Adrenal gland (tissue), 5 donors: ENCODE measurements around the gene CSTA.

Experiments used
- POLR2A ChIP-seq, 2 donors: fragments of 450-650 bp; IDR thresholded peaks; one replicate each; pipeline ENCODE4 v1.6.1; 2017; ENCODE audit warnings: antibody characterized with exemption in 2 of 2, mild to moderate bottlenecking in 2 of 2, moderate library complexity in 1 of 2
- TF ChIP-seq, protein P1 (sequence below), 6 experiments: fragments of 450-650 bp in 4 of 6; fragments of 200-600 bp in 2 of 6; sonication (generic) in 1 of 6; IDR thresholded peaks; 1 replicate in 5 of 6; 2 replicates in 1 of 6; pipeline versions ENCODE4 v1.5.1 to v1.8.0; 2016 to 2021; ENCODE audit warnings: antibody characterized with exemption in 6 of 6, mild to moderate bottlenecking in 2 of 6, moderate library complexity in 1 of 6
- donor health status: DM: no; HTN: no; CAD: no.

DNA sequence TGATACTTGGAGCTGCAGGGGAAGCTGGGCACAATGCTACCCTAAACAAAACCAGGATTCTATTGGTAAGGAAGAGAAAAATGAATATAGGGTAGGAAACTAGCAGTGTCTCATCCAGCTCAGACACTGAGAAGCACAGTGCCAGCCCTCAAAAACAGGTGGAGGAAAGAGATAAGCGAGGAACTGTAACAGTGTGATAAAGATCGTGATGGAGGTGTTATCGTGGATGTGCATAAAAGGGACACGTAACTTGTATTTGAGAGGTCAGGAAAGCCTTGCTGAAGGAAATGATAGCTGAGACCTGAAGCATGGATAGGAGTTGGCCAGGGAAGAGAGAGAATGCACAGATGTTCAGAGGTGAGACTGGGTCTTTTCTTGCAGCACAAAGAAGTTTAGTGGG is 30.6 kb downstream of the CSTA start:
- TF ChIP-seq, protein P1, sequence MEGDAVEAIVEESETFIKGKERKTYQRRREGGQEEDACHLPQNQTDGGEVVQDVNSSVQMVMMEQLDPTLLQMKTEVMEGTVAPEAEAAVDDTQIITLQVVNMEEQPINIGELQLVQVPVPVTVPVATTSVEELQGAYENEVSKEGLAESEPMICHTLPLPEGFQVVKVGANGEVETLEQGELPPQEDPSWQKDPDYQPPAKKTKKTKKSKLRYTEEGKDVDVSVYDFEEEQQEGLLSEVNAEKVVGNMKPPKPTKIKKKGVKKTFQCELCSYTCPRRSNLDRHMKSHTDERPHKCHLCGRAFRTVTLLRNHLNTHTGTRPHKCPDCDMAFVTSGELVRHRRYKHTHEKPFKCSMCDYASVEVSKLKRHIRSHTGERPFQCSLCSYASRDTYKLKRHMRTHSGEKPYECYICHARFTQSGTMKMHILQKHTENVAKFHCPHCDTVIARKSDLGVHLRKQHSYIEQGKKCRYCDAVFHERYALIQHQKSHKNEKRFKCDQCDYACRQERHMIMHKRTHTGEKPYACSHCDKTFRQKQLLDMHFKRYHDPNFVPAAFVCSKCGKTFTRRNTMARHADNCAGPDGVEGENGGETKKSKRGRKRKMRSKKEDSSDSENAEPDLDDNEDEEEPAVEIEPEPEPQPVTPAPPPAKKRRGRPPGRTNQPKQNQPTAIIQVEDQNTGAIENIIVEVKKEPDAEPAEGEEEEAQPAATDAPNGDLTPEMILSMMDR (IDR thresholded peaks at IDR 0.05), result no peak
- no peak for TF ChIP-seq POLR2A (IDR thresholded peaks at IDR 0.05)
